WTC11 (cell line): ENCODE data around the gene ANKDD1B. TPM values are rescaled to one million over a fixed set of nuclear protein-coding genes. Genes with fewer than 3 reads are reported as not detected.

Experiments used
- ARID4B ChIP-seq: sonication (generic); formaldehyde crosslinking; IDR thresholded peaks from 2 replicates; pipeline ENCODE4 v1.8.0; 2023; ENCODE audit warnings: missing genetic modification reagents, mild to moderate bottlenecking, borderline replicate concordance
- CDX4 ChIP-seq: fragments of 250-450 bp; sonication (Bioruptor Pico); IDR thresholded peaks from 2 replicates; pipeline ENCODE4 v1.9.0; 2021; ENCODE audit warnings: moderate library complexity, mild to moderate bottlenecking, inconsistent platforms, borderline replicate concordance
- CREB1 ChIP-seq: sonication (generic); formaldehyde crosslinking; IDR thresholded peaks from 2 replicates; pipeline ENCODE4 v1.8.0; 2023; ENCODE audit warnings: mild to moderate bottlenecking, missing genetic modification reagents
- CTCF ChIP-seq: fragments of 200-600 bp; IDR thresholded peaks from 2 replicates; pipeline ENCODE4 v1.8.0; 2022; ENCODE audit warnings: antibody characterized with exemption
- FOXP4 ChIP-seq: sonication (generic); formaldehyde crosslinking; IDR thresholded peaks from 2 replicates; pipeline ENCODE4 v1.8.0; 2022; ENCODE audit warnings: mild to moderate bottlenecking, missing genetic modification reagents
- GTF2I ChIP-seq: fragments of 250-450 bp; sonication (Bioruptor Pico); conservative IDR thresholded peaks from 2 replicates; pipeline ENCODE4 v1.4.0; 2021; ENCODE audit warnings: mild to moderate bottlenecking
- MYBL2 ChIP-seq: sonication (generic); formaldehyde crosslinking; IDR thresholded peaks from 2 replicates; pipeline ENCODE4 v1.8.1; 2023; ENCODE audit warnings: mild to moderate bottlenecking, moderate library complexity, missing genetic modification reagents
- NFATC4 ChIP-seq: fragments of 250-450 bp; sonication (Bioruptor Pico); IDR thresholded peaks from 2 replicates; pipeline ENCODE4 v1.9.0; 2021; ENCODE audit warnings: mild to moderate bottlenecking
- NFE2L1 ChIP-seq: sonication (generic); formaldehyde crosslinking; IDR thresholded peaks from 2 replicates; pipeline ENCODE4 v1.8.1; 2023; ENCODE audit warnings: missing genetic modification reagents
- NR1H2 ChIP-seq: sonication (generic); formaldehyde crosslinking; IDR thresholded peaks from 2 replicates; pipeline ENCODE4 v1.9.0; 2021; ENCODE audit warnings: mild to moderate bottlenecking, moderate library complexity, missing genetic modification reagents
- NR3C1 ChIP-seq: sonication (generic); formaldehyde crosslinking; conservative IDR thresholded peaks from 2 replicates; pipeline ENCODE4 v1.8.1; 2023; ENCODE audit warnings: low read depth, mild to moderate bottlenecking, missing genetic modification reagents
- SP1 ChIP-seq: sonication (generic); formaldehyde crosslinking; conservative IDR thresholded peaks from 2 replicates; pipeline ENCODE4 v1.8.1; 2022; ENCODE audit warnings: missing genetic modification reagents
- TCF7 ChIP-seq: sonication (generic); formaldehyde crosslinking; IDR thresholded peaks from 2 replicates; pipeline ENCODE4 v1.8.0; 2022; ENCODE audit warnings: mild to moderate bottlenecking, low read depth, missing genetic modification reagents, moderate library complexity
- ZBTB43 ChIP-seq: sonication (generic); formaldehyde crosslinking; IDR thresholded peaks from 2 replicates; pipeline ENCODE4 v1.8.1; 2023; ENCODE audit warnings: mild to moderate bottlenecking, missing genetic modification reagents
- ZMAT4 ChIP-seq: fragments of 250-450 bp; sonication (Bioruptor Pico); IDR thresholded peaks from 2 replicates; pipeline ENCODE4 v1.9.0; 2021; ENCODE audit warnings: mild to moderate bottlenecking
- ZNF317 ChIP-seq: sonication (generic); formaldehyde crosslinking; IDR thresholded peaks from 2 replicates; pipeline ENCODE4 v1.8.1; 2023; ENCODE audit warnings: low read depth, mild to moderate bottlenecking, moderate library complexity, missing genetic modification reagents, borderline replicate concordance
- ZNF396 ChIP-seq: fragments of 250-450 bp; sonication (Bioruptor Pico); IDR thresholded peaks from 2 replicates; pipeline ENCODE4 v1.8.0; 2021; ENCODE audit warnings: mild to moderate bottlenecking, moderate library complexity, borderline replicate concordance
- ZNF416 ChIP-seq: fragments of 250-450 bp; sonication (Bioruptor Pico); IDR thresholded peaks from 2 replicates; pipeline ENCODE4 v1.9.0; 2021; ENCODE audit warnings: mild to moderate bottlenecking, inconsistent platforms
- ZNF425 ChIP-seq: fragments of 250-450 bp; sonication (Bioruptor Pico); conservative IDR thresholded peaks from 2 replicates; pipeline ENCODE4 v1.9.0; 2021; ENCODE audit warnings: mild to moderate bottlenecking
- ZNF532 ChIP-seq: fragments of 250-450 bp; sonication (Bioruptor Pico); IDR thresholded peaks from 2 replicates; pipeline ENCODE4 v1.9.0; 2021; ENCODE audit warnings: mild to moderate bottlenecking, borderline replicate concordance
- ZNF671 ChIP-seq: fragments of 250-450 bp; sonication (Bioruptor Pico); IDR thresholded peaks from 2 replicates; pipeline ENCODE4 v1.8.0; 2021; ENCODE audit warnings: mild to moderate bottlenecking
- total RNA-seq: library from RNA; stranded (reverse); gene quantifications from 3 replicates; pipeline ENCODE4 v1.2.3, GENCODE V29; 2021

Gene ANKDD1B
- total RNA-seq, 1 experiment from 2014 or later = 0.28 TPM

GRCh38 chr5:75717082-75717922 lies 106.0 kb downstream of the ANKDD1B start, which contains the start of gene POC5 (continued):
- no peak for TF ChIP-seq ZNF532 (CRISPR knock-in tag)
- TF ChIP-seq ZNF317 (CRISPR knock-in tag) = no peak
- TF ChIP-seq ZNF396 (CRISPR knock-in tag) = no peak
- TF ChIP-seq GTF2I = no peak
- TF ChIP-seq CREB1 (CRISPR knock-in tag) = no peak
- no peak for TF ChIP-seq CDX4 (CRISPR knock-in tag)
- TF ChIP-seq CTCF = no peak
- peak; percentile 99 for TF ChIP-seq MYBL2 (CRISPR knock-in tag)
- TF ChIP-seq TCF7 = no peak
- TF ChIP-seq NFATC4 (CRISPR knock-in tag) = no peak
- peak; percentile 82 for TF ChIP-seq NFE2L1 (CRISPR knock-in tag)
- TF ChIP-seq ZNF671 (CRISPR knock-in tag) = no peak
- peak; percentile 83; the same call in 1 of the 2 replicates for TF ChIP-seq FOXP4 (CRISPR knock-in tag)
- TF ChIP-seq SP1 (CRISPR knock-in tag) = peak; percentile 86
- TF ChIP-seq NR1H2 (CRISPR knock-in tag) = no peak
- no peak for TF ChIP-seq ZNF416
- TF ChIP-seq NR3C1 (CRISPR knock-in tag) = no peak
- no peak for TF ChIP-seq ZMAT4 (CRISPR knock-in tag)
- TF ChIP-seq ZNF425 = no peak
- TF ChIP-seq ARID4B (CRISPR knock-in tag) = peak; percentile 80; the same call in 1 of the 2 replicates
- no peak for TF ChIP-seq ZBTB43 (CRISPR knock-in tag)
